T-helper 2 cell treated with Interferon-gamma antibody and Interleukin-4, amounts not matched to agents 5 μg/mL and 100 μg/mL, for 36 hours (primary cell): ENCODE results near the gene MAMLD1.

Experiments used
- DNase-seq: peaks from one replicate; pipeline ENCODE4 v3.0.0; 2021; ENCODE audit warnings: low spot score
- H3K27ac Mint-ChIP-seq: one replicate; pipeline ENCODE4 v1.8.0; 2021; ENCODE audit warnings: mild to moderate bottlenecking, mixed read lengths
- H3K27me3 Mint-ChIP-seq: one replicate; pipeline ENCODE4 v1.8.0; 2021; ENCODE audit warnings: low read depth, mixed read lengths
- H3K36me3 Mint-ChIP-seq: one replicate; pipeline ENCODE4 v1.8.0; 2021; ENCODE audit warnings: low read depth, mixed read lengths
- H3K4me1 Mint-ChIP-seq: one replicate; pipeline ENCODE4 v1.8.0; 2021; ENCODE audit warnings: low read depth, mixed read lengths
- H3K4me3 Mint-ChIP-seq: one replicate; pipeline ENCODE4 v1.8.0; 2022; ENCODE audit warnings: mild to moderate bottlenecking, moderate library complexity, mixed read lengths
- H3K9me3 Mint-ChIP-seq: one replicate; pipeline ENCODE4 v1.8.0; 2021; ENCODE audit warnings: mixed read lengths

The MAMLD1 gene

DNA sequence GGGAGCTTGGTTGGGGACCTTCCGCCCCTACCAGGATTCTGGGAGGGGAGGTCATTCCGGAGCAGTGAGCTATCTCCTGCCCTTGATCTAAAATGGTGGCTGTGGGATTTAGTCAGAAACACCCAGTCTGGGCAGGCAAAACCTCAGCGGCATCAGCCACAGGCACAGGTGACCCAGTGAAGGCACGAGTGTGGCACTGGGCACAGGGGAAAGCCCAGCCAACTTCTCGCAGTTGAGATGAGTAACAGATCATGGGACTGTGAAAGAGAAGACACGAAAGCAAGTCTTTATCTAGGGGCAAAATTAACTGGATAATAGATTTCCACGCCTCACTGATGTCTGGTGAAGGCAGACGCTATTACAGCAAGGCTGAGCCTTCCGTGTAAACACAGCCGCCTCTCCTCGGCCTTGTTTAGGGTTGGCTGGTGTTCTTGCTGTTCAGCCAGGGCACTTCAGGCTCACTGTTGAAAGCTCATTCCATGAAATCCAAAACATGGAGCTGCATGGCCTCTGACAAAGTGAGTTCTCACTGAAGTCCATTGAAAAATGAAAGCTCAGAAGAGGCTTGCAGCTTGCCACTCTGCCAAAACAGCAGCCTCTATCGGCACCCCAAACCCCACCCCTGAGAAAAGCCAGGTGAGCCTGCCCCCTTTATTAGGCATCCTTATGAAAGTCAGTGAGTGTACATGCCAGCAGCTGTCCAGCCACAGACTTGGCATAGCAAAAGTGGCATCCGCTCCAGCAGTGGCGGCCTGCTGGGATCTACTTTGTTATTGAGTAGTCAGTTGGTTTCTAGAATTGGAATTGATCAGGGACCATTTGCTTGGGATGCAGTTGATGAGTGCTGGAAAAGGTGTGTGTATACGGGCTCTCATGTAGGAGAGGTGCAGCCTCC is 103.0 kb downstream of the MAMLD1 start:
- H3K4me3 Mint-ChIP-seq, result no peak overlapping the region
- H3K27ac Mint-ChIP-seq, result no peak overlapping the region
- H3K36me3 Mint-ChIP-seq, result peaks cover 8% of the 10 kb centered on the region
- no peaks in the 10 kb centered on the region for H3K27me3 Mint-ChIP-seq
- DNase-seq, result no peak
- no peaks in the 10 kb centered on the region for H3K4me1 Mint-ChIP-seq
- H3K9me3 Mint-ChIP-seq, result no peaks in the 10 kb centered on the region

DNA sequence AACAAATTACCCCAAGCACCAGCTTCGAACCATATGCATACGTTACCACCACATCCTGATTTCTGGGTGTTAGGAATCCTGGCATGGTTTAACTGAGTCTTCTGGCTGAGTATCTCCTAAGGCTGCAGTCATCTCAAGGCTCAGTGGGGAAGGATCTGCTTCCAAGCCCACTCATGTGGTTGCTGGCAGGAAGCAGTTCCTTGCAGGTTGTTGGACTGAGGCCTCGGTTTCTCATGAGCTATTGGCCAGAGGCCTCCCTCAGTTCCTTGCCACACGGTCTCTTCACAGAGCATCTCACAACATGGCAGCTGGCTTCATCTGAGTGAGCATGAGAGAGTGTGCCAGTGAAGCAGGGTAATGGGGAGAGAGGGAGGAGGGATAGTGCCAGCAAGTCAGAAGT is 109.2 kb downstream of the MAMLD1 start:
- no peaks in the 10 kb centered on the region for H3K27me3 Mint-ChIP-seq
- H3K4me1 Mint-ChIP-seq, result peaks cover 8% of the 10 kb centered on the region
- peaks cover 12% of the 10 kb centered on the region for H3K36me3 Mint-ChIP-seq
- H3K9me3 Mint-ChIP-seq, result no peaks in the 10 kb centered on the region
- H3K4me3 Mint-ChIP-seq, result no peak overlapping the region
- no peak for DNase-seq
- no peak overlapping the region for H3K27ac Mint-ChIP-seq

DNA sequence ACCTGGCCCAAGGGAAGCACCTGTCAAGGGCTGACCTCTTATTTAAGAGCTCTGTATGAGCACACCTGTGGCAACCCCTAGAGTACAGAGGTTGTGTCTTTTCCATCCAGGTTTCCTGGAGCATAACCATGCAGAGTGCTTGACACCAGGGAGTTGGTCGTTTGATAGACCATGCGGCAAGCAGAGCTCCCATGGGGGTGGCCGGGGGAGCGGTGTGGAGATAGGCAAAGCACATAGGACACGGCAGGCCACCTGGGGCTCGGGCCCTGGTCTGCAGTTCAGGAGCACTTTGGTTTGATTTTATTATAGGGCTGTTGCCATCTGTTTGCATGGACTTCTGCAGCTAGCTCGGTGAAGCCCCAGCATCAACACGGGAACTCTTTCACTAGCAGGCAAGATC is 110.3 kb downstream of the MAMLD1 start:
- Mint-ChIP-seq H3K4me1 (peaks cover 19% of the 10 kb centered on the region), H3K27me3 (no peaks in the 10 kb centered on the region), H3K9me3 (no peaks in the 10 kb centered on the region), H3K4me3 (no peak overlapping the region), H3K36me3 (peaks cover 12% of the 10 kb centered on the region), H3K27ac (no peak overlapping the region)
- no peak for DNase-seq

DNA sequence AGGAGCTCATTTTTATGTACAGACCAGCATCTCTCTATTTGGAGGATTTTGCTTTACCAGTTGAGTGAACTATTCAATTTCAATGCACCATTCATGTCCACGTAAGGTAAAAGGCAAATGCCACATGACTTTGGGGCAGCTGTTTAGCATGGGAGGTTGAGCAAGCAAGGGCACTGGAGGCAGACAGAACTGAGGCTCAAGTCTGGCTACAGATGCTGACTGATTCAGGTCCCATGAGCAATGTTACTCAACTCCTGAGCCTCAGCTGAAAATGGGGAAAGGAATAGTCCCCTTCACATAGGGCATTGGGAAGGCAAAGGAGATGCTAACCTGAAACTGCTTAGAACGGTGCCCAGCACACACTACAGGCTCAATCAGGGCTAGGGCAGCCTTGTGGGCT is 112.3 kb downstream of the MAMLD1 start:
- peaks cover 12% of the 10 kb centered on the region for H3K36me3 Mint-ChIP-seq
- no peak for DNase-seq
- H3K27ac Mint-ChIP-seq, result no peak overlapping the region
- peaks cover 37% of the 10 kb centered on the region for H3K4me1 Mint-ChIP-seq
- no peak overlapping the region for H3K4me3 Mint-ChIP-seq
- no peaks in the 10 kb centered on the region for H3K27me3 Mint-ChIP-seq
- no peaks in the 10 kb centered on the region for H3K9me3 Mint-ChIP-seq

DNA sequence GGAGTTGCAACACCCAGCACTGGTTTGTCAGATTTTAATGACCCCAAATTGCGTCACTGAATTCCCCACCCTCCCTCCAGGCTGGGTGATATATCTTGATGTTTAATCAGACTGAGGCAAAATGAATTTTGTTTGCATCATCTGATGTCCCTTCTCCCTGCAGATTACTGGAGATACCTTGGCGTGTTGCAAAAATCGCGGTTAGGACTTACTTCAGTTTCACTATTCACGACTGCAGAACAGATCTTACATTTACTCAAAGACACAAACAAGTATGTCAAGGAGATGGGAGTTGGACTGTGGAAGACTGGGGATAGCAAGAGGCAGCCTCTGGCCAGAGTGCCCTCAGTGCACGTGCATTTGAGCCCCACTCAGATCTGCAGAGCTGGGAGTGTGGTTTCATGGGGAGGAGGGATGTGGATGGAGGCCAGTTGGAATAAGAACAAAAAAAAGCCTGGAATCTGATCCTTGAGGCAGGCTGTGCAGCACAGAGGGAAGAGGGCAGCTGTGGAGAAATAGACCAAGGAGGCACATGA is 113.1 kb downstream of the MAMLD1 start:
- H3K9me3 Mint-ChIP-seq, result no peaks in the 10 kb centered on the region
- DNase-seq, result no peak
- no peaks in the 10 kb centered on the region for H3K27me3 Mint-ChIP-seq
- H3K4me3 Mint-ChIP-seq, result peak overlapping the region; percentile 36
- peak overlapping the region; percentile 49 for H3K27ac Mint-ChIP-seq
- H3K4me1 Mint-ChIP-seq, result peaks cover 44% of the 10 kb centered on the region
- peaks cover 6% of the 10 kb centered on the region for H3K36me3 Mint-ChIP-seq

DNA sequence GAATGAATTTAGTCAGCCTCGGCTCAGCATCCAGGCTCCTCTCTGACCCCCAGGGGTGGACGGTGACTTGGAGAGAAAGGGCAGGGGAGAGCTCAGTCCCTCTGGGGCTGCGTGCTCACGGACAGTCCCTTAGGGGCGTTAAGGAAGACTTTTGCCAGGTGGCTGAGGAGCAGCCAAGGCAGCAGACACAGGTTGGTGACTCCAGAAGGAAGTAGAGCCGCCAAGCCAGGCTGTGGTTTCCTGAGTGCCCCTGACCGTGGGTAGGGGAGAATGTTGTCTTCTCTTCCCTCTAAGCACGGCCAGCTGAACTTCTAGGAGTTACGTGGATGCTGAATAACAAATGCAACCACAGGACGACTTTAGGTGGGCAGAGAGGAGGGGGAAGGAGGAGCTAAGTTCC is 114.3 kb downstream of the MAMLD1 start:
- no peaks in the 10 kb centered on the region for H3K27me3 Mint-ChIP-seq
- DNase-seq, result no peak
- H3K4me1 Mint-ChIP-seq, result peaks cover 50% of the 10 kb centered on the region
- peak overlapping the region; percentile 92 for H3K27ac Mint-ChIP-seq
- H3K9me3 Mint-ChIP-seq, result no peaks in the 10 kb centered on the region
- peak overlapping the region; percentile 60 for H3K4me3 Mint-ChIP-seq
- peaks cover 4% of the 10 kb centered on the region for H3K36me3 Mint-ChIP-seq

DNA sequence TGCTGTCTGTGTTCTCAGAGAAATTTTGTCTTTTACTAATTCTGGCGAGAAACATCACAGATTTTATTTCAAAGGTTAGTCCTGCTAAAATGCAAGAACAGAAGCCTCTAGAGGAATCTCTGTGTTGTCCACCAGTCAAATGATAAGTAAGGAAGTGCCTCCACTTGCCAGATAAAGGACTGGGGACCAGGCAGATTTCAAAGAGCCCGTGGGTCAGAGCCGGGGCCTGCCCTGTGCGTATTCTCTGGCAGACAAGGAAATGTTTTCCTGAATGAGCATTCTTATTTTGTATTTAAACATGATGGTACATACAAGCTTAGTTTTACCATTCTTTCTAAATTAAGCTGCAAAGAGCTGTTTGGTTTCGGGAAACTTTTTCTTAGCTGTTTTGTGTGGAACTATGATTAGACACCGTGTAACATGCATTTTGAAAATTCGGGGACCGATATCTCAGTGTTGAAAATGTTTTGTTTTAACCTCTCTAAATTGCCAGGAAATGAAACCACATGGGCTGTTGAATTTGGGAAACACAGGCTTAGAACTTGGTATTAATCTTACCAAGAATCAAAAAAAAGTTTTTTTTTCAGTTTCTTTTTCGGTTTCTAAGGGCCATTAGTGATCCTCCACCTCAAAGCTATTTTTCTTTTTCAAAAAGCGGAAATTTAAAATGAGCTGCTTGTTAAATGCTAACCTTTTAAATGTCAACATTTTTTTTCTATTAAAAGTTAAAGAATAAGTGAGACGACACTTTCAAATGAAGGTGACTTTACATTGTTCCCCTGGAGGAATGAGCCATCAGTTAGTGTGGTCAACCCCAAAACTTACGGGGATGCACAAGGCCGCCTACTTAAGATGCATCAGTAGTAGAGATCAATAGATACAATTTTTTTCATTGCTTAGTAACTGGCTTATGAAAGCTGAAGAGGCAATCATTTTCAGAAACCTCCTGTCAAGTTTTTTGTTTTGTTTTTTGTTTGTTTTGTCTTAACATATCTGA is 115.7 kb downstream of the MAMLD1 start:
- Mint-ChIP-seq H3K27me3 (no peaks in the 10 kb centered on the region), H3K4me3 (peak overlapping the region; percentile 79), H3K4me1 (peaks cover 59% of the 10 kb centered on the region), H3K27ac (peak overlapping the region; percentile 92), H3K9me3 (no peaks in the 10 kb centered on the region), H3K36me3 (peaks cover 8% of the 10 kb centered on the region)
- peak; percentile 61 for DNase-seq

DNA sequence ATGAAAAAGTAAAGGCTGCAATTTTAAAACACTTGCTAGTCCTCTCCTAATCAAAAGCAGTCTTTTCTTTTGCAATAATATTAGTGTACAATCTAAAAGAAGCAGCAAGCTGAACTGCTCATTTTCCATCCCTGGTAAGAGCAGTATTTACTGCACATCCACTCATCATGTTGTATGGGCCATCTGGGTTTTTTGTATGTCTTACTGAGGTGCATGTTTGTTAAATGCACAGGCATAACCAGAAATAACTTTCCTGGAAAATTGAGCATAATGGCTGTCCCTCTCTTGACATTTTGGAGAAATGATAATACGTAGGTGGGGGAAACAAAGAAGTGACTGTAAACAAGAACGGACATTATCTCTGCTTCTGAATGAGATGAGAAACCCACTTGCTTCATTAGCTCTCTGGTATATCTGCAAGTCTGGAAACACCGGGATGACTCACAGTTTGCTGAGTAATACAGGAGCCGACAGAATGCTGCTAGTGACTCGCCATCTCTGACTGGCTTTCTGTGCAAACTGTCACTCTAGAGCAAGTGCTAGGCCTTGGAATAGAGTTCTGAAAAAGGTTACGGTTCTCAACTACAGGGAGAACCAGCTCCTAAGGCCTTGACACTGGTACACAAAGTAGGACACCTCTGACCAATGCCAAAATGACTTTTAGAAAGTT is 119.6 kb downstream of the MAMLD1 start:
- Mint-ChIP-seq H3K9me3 (no peaks in the 10 kb centered on the region), H3K4me1 (peaks cover 63% of the 10 kb centered on the region), H3K36me3 (peaks cover 6% of the 10 kb centered on the region)

DNA sequence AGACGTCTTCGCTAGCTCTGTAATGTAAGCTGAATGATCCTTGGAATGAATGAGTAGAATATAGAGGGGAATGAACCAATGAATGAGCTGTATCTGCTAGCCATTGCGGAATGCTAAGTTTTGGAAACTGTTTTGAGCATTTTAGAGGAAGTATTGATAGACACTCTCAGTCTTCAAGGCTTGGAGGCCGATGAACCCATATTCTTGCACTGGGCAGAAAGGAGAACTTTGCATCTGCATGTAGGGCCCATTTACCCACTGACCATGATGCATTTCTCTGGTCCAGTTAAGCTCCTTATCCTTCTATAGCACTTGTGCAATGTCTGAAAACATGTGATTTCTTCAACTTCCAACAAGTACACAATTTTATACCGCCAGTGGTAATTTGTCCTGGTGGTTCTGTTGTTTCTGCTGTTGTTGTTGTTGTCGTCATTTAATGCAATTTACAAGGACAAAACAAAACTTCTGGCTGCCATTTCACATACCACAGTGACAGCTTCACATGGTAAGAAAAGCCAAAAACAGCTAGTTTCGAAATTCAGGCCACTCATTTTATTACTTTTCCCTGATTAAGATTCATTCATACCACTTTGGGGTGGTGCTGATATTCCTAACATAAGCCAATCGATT is 120.4 kb downstream of the MAMLD1 start:
- Mint-ChIP-seq H3K27me3 (no peaks in the 10 kb centered on the region), H3K36me3 (peaks cover 6% of the 10 kb centered on the region), H3K27ac (peak overlapping the region; percentile 97), H3K9me3 (no peaks in the 10 kb centered on the region), H3K4me3 (peak overlapping the region; percentile 68), H3K4me1 (peaks cover 55% of the 10 kb centered on the region)
- no peak for DNase-seq

More for the DNA sequence above, 119.6 kb downstream of the MAMLD1 start:
- H3K27ac Mint-ChIP-seq, result peak overlapping the region; percentile 97
- H3K27me3 Mint-ChIP-seq, result no peaks in the 10 kb centered on the region
- peak; percentile 74 for DNase-seq
- H3K4me3 Mint-ChIP-seq, result peak overlapping the region; percentile 68

DNA sequence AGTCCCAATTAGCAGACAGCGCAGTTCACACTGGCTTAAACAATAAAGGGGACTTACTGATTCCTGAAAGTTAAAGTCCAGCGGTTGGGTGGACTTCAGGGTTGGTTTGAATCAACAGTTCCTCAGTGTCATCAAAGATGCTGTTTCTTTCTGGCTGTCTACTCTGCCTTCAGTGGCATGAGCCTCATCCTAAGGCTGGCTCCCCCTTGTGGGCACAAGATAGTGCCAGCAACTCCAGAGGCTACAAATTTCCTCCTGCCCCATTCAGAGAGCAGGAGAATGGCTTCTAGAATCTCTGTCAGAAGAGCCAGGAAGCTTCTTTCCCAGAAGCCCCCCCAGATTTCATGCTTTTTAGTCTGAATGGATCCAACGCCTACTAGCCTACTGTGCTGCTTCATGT is 122.9 kb downstream of the MAMLD1 start:
- H3K36me3 Mint-ChIP-seq, result peaks cover 6% of the 10 kb centered on the region
- H3K4me3 Mint-ChIP-seq, result no peak overlapping the region
- peaks cover 39% of the 10 kb centered on the region for H3K4me1 Mint-ChIP-seq
- no peaks in the 10 kb centered on the region for H3K27me3 Mint-ChIP-seq
- no peak overlapping the region for H3K27ac Mint-ChIP-seq
- DNase-seq, result peak; percentile 19
- H3K9me3 Mint-ChIP-seq, result no peaks in the 10 kb centered on the region

DNA sequence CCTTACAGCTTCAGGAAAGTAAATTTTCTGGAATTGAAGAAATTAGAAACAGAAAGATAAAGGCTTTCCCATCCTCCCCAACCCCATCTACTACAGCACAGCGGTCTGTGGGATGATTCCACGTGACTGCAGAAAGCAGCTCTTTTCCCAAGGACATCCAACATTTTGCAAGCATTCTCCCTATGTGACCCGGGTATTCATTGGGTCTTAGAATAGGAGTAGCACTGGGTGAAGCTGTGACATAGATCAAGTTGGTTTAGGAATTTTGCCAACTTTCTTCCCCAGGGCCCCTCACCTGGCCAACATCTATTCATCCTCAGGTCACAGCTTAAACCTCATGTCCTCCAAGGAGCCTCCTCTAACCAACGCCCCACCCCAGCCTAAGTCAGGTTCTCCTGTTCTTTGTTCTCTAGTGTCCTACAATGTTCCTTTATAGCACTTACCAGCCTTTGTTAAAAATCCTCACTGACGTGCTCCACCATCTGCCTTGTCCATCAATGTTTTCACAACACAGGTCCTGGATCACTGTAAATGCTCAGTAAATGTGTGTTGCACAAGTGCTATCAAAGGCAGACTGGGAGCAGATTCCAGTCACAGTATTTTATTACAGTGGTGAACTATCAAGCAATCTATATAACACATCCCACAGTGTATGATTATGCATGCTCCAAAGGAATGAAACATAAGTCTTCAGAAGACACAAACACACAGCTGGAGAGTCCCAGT is 124.4 kb downstream of the MAMLD1 start:
- Mint-ChIP-seq H3K4me1 (peaks cover 28% of the 10 kb centered on the region), H3K4me3 (no peak overlapping the region), H3K36me3 (peaks cover 6% of the 10 kb centered on the region), H3K27ac (no peak overlapping the region), H3K27me3 (no peaks in the 10 kb centered on the region), H3K9me3 (no peaks in the 10 kb centered on the region)
- DNase-seq, result no peak

DNA sequence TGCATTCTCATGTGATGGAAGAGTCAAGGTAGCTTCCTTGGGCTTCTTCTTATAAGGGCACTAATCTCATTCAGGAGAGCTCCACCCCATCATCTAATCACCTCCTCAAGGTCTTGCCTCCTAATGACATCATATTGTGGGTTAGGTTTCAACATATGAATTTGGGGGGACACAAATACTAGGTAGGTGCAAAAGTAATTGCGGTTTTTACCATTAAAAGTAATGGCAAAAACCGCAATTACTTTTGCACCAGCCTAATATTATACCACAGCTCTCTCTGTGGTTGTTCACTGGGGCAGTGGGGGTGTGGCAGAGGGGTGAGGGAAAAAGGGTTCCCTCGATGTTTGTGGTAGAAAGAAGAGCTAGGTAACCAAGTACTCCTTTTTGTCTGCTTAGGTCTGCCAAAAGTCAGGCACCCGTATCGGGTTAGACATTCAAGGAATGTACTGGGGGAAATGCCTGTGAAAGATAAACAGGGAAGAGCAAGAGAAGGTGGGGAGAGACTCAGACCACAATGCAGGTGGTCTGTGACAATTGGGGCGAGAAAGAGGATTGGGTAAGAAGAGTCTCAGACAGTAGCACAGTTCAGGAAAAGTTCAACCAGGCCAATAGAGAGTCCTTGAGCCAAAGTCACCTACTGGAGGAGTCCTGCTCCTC is 126.4 kb downstream of the MAMLD1 start:
- Mint-ChIP-seq H3K4me3 (no peak overlapping the region), H3K27ac (no peak overlapping the region), H3K4me1 (peaks cover 18% of the 10 kb centered on the region), H3K27me3 (no peaks in the 10 kb centered on the region), H3K36me3 (peaks cover 2% of the 10 kb centered on the region), H3K9me3 (no peaks in the 10 kb centered on the region)
- no peak for DNase-seq
